ENCODE data around the gene CHID1.

DNA sequence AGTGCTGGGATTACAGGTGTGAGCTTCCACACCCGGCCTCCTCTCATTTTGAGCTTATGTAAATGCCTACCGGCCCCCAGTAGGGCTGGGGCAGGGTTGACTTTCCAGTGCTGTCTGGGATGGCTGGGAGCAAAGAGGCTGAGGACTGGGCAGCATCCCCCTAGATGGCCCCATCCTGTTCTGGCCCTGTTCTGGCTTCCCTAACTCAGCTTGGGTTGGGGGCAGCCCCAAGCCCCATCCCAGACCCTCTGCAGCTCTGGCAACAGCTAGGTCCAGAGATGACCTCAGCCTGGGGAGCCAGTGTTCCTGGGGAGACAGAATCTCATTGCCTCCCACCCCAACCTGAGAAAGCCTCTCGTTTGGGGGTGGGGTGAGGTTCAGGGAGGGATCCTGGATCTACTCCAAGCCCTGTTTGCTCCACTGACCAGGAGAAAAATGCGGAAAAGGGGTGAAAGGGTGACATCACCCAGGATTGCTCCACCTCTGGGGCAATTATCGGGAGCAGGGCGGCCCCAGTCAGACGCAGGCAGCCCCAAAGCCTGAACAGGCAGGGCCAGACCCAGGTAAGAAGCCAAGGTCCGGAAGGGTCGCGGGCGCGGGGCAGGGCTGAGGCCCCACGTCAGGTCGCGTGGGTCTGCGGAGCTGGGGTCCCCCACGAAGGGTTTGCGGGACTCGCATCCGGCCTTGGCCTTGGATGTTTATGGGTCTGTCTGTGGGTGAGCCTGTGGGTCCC lies 92.0 kb downstream of the CHID1 start, which contains the start of gene PNPLA2:
- TF ChIP-seq EZH2phosphoT487 (IDR thresholded peaks at IDR 0.05; ENCODE audit: borderline replicate concordance, low read length): no peak
- no peak for TF ChIP-seq CTCF (IDR thresholded peaks at IDR 0.05; ENCODE audit: low read depth, low read length, poor library complexity, severe bottlenecking)
